K562 (cell line): Measurements from ENCODE around the gene HOXB4. TPM values are rescaled to one million over a fixed set of nuclear protein-coding genes. Genes with fewer than 3 reads are reported as not detected.

Experiments used
- C11orf30 ChIP-seq: fragments of 450-650 bp; IDR thresholded peaks from 2 replicates; pipeline ENCODE4 v1.6.1; 2016; ENCODE audit warnings: low read depth, mild to moderate bottlenecking
- DPF2 ChIP-seq: fragments of 450-650 bp; IDR thresholded peaks from 2 replicates; pipeline ENCODE4 v1.6.1; 2016
- PHTF2 ChIP-seq: fragments of 250-450 bp; sonication (Bioruptor Pico); IDR thresholded peaks from 2 replicates; pipeline ENCODE4 v1.5.0; 2021; ENCODE audit warnings: mild to moderate bottlenecking
- RBM22 ChIP-seq: fragments of 200-400 bp; formaldehyde crosslinking; IDR thresholded peaks from 2 replicates; pipeline ENCODE4 v1.6.1; 2018; ENCODE audit warnings: low read length, low read depth; ENCODE audit not compliant: poor library complexity, severe bottlenecking
- SRSF9 ChIP-seq: fragments of 200-400 bp; formaldehyde crosslinking; IDR thresholded peaks from 2 replicates; pipeline ENCODE4 v1.6.1; 2017; ENCODE audit warnings: low read depth, low read length, borderline replicate concordance
- ZBTB1 ChIP-seq: sonication (generic); formaldehyde crosslinking; IDR thresholded peaks from 2 replicates; pipeline ENCODE4 v1.8.1; 2023; ENCODE audit warnings: missing genetic modification reagents, low read depth, mild to moderate bottlenecking, borderline replicate concordance
- ZFP36 ChIP-seq: fragments of 150-350 bp; IDR thresholded peaks from 2 replicates; pipeline ENCODE4 v1.6.1; 2018; ENCODE audit warnings: low read length, low read depth; ENCODE audit not compliant: partially characterized antibody
- ZNF239 ChIP-seq: fragments of 250-450 bp; sonication (Bioruptor Pico); IDR thresholded peaks from 2 replicates; pipeline ENCODE4 v1.4.0; 2020; ENCODE audit warnings: mild to moderate bottlenecking
- ZNF589 ChIP-seq: fragments of 200-800 bp; sonication (Bioruptor generic); IDR thresholded peaks from 2 replicates; pipeline ENCODE4 v1.6.1; 2016; ENCODE audit warnings: low read depth, missing genetic modification characterization, missing compliant biosample characterization
- ZNF77 ChIP-seq: fragments of 250-450 bp; sonication (Bioruptor Pico); IDR thresholded peaks from 2 replicates; pipeline ENCODE4 v1.5.0; 2020
- polyA plus RNA-seq, 8 experiments: library from polyadenylated mRNA; depleted of rRNA in 4 of 8; stranded (reverse) in 5 of 8; unstranded in 3 of 8; fragments of >200 nt; fragmentation: Nextera tagmentation in 2 of 8; fragmentation: Illumina TruSeq in 1 of 8; extraction: Ambion mirVana in 2 of 8; extraction: Trizol in 1 of 8; gene quantifications; 2 replicates each; pipeline versions ENCODE4 v1.2.1 to v1.2.3, GENCODE V29; 2011 to 2014; ENCODE audit warnings: inconsistent platforms in 1 of 8, missing spikeins in 1 of 8
- total RNA-seq, 7 experiments: library from RNA; depleted of rRNA in 6 of 7; stranded (reverse); fragments of >200 nt in 6 of 7; fragmentation: Illumina TruSeq in 2 of 7; extraction: Trizol in 2 of 7; gene quantifications; 2 replicates each; pipeline versions ENCODE4 v1.2.1 to v1.2.3, GENCODE V29; 2011 to 2021; ENCODE audit warnings: low replicate concordance in 1 of 7
- TF ChIP-seq, protein P1 (sequence below), 2 experiments: fragments of 450-650 bp in 1 of 2; IDR thresholded peaks; 2 replicates each; pipeline ENCODE4 v1.6.1; 2011 to 2017; ENCODE audit warnings: low read depth in 2 of 2, antibody characterized with exemption in 1 of 2, borderline replicate concordance in 1 of 2, low read length in 1 of 2, mild to moderate bottlenecking in 1 of 2, mixed read lengths in 1 of 2; ENCODE audit not compliant: control insufficient read depth in 1 of 2
- TF ChIP-seq, protein P2 (sequence below), 2 experiments: IDR thresholded peaks; 2 replicates each; pipeline ENCODE4 v1.6.1; 2012; ENCODE audit warnings: improper control_type of control experiment in 2 of 2, low read depth in 2 of 2, low read length in 2 of 2, borderline replicate concordance in 1 of 2
- TF ChIP-seq, protein P3 (sequence below): fragments of 450-650 bp; formaldehyde crosslinking; IDR thresholded peaks from 2 replicates; pipeline ENCODE4 v1.4.0; 2020; ENCODE audit warnings: mild to moderate bottlenecking, moderate library complexity

The HOXB4 gene
- total and polyA plus RNA-seq, 9 of the 15 experiments (the other 6 are each of a cell fraction or from before 2014, with no cell fraction given) = 1.6 to 34.9 (median 14.9) TPM

DNA sequence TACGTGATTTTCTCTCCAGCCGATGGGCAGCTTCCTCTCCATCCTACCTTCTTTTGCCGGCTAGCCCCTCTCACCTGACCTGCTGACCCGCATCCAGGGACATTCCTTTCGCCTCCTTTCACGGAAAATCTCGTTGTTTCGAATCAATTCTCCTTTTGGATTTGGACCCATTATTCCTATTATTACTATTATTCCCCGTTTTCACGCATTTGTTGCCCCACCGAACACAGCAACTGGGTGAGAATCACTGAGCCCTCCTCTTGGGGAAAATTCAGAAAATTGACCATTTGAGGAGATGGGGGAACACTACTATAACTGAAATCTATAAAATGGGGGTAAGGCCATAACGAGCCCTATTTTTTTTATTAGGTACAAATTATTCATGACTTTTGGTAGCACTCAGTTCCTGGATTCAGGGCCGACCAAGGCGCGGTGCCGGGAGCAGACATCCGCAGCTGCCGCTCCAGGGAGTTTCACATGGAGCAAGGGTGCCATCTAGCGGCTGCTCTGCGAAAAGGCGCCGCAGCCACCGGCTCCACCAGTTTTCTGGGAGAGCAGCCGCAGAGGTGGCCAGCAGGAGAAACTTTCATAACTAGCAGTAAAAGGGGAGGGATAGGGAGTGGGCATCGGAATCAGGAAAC lies 40.2 kb upstream of the HOXB4 start (continued):
- TF ChIP-seq SRSF9 = no peak
- no peak for TF ChIP-seq PHTF2
- TF ChIP-seq, protein P1, sequence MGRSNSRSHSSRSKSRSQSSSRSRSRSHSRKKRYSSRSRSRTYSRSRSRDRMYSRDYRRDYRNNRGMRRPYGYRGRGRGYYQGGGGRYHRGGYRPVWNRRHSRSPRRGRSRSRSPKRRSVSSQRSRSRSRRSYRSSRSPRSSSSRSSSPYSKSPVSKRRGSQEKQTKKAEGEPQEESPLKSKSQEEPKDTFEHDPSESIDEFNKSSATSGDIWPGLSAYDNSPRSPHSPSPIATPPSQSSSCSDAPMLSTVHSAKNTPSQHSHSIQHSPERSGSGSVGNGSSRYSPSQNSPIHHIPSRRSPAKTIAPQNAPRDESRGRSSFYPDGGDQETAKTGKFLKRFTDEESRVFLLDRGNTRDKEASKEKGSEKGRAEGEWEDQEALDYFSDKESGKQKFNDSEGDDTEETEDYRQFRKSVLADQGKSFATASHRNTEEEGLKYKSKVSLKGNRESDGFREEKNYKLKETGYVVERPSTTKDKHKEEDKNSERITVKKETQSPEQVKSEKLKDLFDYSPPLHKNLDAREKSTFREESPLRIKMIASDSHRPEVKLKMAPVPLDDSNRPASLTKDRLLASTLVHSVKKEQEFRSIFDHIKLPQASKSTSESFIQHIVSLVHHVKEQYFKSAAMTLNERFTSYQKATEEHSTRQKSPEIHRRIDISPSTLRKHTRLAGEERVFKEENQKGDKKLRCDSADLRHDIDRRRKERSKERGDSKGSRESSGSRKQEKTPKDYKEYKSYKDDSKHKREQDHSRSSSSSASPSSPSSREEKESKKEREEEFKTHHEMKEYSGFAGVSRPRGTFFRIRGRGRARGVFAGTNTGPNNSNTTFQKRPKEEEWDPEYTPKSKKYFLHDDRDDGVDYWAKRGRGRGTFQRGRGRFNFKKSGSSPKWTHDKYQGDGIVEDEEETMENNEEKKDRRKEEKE (IDR thresholded peaks at IDR 0.05; ENCODE audit: borderline replicate concordance in 1 of 2, control insufficient read depth in 1 of 2, low read depth in 2 of 2, low read length in 1 of 2) = no peak
- peak; percentile 17 for TF ChIP-seq ZFP36
- TF ChIP-seq, protein P2, sequence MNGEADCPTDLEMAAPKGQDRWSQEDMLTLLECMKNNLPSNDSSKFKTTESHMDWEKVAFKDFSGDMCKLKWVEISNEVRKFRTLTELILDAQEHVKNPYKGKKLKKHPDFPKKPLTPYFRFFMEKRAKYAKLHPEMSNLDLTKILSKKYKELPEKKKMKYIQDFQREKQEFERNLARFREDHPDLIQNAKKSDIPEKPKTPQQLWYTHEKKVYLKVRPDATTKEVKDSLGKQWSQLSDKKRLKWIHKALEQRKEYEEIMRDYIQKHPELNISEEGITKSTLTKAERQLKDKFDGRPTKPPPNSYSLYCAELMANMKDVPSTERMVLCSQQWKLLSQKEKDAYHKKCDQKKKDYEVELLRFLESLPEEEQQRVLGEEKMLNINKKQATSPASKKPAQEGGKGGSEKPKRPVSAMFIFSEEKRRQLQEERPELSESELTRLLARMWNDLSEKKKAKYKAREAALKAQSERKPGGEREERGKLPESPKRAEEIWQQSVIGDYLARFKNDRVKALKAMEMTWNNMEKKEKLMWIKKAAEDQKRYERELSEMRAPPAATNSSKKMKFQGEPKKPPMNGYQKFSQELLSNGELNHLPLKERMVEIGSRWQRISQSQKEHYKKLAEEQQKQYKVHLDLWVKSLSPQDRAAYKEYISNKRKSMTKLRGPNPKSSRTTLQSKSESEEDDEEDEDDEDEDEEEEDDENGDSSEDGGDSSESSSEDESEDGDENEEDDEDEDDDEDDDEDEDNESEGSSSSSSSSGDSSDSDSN (IDR thresholded peaks at IDR 0.05; ENCODE audit: borderline replicate concordance in 1 of 2, low read depth in 2 of 2, low read length in 2 of 2) = peak; percentile 32 to 84; a peak in 1 of 4 replicates
- no peak for TF ChIP-seq ZNF589
- TF ChIP-seq, protein P3, sequence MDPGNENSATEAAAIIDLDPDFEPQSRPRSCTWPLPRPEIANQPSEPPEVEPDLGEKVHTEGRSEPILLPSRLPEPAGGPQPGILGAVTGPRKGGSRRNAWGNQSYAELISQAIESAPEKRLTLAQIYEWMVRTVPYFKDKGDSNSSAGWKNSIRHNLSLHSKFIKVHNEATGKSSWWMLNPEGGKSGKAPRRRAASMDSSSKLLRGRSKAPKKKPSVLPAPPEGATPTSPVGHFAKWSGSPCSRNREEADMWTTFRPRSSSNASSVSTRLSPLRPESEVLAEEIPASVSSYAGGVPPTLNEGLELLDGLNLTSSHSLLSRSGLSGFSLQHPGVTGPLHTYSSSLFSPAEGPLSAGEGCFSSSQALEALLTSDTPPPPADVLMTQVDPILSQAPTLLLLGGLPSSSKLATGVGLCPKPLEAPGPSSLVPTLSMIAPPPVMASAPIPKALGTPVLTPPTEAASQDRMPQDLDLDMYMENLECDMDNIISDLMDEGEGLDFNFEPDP = no peak
- TF ChIP-seq RBM22 = no peak
- no peak for TF ChIP-seq ZNF239 (CRISPR knock-in tag)
- no peak for TF ChIP-seq DPF2
- TF ChIP-seq ZNF77 (CRISPR knock-in tag) = no peak
- no peak for TF ChIP-seq C11orf30
- TF ChIP-seq ZBTB1 (CRISPR knock-in tag) = no peak
